GM18526 (cell line): ENCODE data around the gene SSU72.

ENCODE experiments used
- POLR2A ChIP-seq: IDR thresholded peaks from 3 replicates; pipeline ENCODE4 v1.6.1; 2011; ENCODE audit not compliant: insufficient read length; ENCODE audit errors: extremely low read depth

Gene SSU72

DNA sequence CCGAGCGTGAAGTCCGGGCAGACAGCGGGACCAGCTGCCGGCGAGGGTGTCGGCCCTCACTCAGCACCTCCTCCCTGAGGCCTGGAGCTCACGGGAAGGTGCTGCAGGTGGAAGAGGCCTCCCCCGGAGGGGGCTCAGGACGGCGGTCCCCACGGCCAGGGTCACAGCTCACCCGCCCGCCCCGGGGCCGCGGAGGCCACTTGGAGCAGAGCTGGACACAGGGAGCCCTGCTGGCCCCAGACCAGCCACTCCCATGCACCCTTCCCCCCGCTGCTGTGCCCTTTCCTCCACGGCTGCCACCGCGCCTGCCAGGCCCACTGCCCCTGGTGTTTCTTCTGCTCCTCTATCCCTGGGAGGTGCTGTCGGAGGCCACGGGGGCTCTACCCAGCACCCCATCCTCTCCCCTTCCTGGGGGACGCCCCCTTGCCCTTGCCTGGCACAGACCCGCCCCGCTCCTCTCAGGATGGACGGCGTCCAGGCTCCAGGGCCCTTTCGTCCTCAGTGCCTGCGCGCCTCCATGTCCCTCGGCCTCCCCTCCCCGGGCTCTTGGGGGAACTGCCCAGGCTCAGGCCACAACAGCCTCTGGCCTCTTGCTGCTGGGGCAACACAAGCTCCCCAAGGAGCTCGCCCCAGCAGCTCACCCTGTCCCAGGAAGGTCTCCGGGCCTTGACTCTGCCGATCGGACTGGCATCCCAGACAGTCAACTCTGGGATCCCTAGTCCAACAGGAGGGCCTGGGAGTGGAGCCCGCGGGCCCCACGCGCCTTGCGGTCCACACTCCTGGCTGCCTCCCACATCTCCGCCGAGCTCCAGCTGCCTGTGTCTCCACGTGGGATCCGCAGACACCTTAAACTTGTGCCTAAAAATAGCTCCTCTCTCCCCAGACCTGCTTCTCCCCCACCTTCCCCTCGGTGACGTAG lies 38.4 kb downstream of the SSU72 start:
- TF ChIP-seq POLR2A = no peak

DNA sequence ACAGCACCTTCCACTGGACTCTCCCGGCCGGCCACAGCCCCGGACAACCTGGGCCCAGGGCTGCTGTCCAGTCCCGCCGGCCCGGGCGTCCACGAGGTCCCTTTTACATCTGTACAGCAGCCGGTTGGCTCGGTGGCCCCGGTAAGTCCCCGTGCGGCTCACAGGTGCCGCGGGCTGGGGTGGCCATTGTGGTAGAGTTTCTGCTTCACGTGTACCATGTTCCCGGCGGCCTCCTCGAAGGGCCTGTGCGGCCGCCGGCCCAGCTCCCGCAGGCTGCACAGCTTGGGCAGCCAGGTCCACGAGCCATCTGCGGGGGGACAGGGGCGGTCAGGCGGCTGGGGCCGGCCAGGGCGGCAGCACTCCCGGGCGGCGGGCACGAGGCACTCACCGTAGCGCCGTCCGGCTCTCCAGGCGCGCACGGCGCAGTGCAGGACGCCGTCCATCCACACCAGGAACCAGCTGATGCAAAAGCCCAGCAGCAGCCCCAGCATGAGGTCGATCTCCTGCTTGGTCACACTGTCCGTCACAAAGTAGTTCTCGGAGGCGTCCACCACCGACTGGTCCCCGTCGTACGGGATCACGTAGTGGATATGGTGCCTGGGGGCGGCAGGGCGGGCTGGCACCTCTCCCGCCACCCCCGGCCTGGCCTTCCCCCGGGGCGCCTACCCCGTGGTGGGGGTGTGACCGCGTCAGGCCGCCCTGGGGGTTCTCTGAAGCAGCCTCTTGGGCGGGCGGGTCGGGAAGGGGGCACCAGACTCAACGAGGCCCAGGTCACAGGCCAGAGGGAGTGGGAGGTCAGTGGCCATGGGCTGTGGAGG lies 39.3 kb downstream of the SSU72 start:
- TF ChIP-seq POLR2A = no peak

DNA sequence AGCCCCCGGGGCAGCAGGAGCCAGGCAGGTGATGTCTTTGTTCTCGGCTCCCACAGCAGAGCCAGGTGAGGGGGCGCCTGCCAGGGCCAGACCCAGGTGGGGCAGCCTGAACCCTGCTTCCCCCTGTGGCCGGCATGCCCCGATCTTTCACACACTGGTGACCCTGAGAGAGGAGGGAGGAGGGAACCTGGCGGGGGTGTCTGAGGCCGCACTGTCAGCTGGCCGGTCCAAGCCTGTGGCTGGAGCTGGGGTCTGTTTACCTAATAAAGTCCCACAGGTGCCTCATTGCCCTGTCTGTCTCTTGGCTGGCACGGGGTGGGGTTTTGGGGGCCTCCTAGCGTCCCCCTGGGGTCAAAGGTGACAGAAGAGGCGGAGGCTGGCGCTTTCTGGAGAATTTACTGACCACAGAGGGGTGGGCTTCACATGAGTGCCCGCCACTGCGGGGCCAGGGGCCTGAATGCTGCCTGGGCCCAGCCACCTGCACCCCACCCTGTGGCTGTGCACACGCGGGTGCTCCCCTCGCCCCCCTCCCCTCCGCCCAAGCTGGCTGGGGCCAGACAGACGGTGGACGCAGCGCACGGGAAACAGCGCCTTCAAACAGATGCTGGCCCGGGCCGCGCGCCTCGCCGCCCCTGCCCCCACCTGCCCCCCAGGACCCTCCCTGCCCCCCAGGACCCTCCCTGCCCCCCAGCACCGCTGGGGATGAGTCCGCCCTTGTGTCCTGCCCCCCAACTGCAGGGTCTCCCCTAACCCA lies 40.1 kb downstream of the SSU72 start:
- TF ChIP-seq POLR2A = no peak

DNA sequence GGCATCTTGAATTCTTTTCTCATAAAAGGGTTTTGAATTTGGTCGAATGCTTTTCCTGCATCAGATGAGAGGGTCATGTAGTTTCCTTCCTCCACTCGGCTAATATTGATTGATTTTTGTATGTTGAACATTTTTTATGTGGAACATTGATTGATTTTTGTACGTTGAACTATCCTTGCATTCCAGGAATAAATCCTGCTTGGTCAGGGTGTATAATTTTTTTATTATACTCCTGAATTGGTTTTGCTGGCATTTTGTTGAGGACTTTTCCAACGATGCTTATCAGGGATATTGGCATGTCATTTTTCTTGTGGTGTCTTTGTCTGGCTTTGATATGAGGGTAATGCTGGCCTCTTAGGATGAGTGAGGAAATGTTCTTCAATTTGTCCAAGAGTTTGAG lies 42.7 kb downstream of the SSU72 start:
- TF ChIP-seq POLR2A = no peak

DNA sequence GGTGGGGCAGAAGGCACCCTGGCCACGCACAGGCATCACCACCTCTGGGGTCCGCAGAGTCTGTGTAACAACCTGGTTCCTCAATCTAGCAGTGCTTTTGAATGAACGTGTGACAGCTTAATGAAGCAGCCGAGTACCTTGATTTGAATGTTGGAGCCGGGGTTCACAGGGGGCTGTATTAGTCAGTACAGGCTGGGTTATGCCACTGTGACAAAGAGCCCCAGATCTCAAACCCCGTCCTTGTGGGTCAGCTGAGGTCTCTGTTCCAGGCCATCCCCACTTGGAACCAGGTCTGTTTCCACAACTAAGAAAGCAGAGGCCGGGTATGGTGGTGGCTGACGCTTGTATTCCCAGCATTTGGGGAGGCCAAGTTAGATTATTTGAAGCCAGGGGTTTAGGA lies 44.7 kb downstream of the SSU72 start:
- TF ChIP-seq POLR2A = no peak

DNA sequence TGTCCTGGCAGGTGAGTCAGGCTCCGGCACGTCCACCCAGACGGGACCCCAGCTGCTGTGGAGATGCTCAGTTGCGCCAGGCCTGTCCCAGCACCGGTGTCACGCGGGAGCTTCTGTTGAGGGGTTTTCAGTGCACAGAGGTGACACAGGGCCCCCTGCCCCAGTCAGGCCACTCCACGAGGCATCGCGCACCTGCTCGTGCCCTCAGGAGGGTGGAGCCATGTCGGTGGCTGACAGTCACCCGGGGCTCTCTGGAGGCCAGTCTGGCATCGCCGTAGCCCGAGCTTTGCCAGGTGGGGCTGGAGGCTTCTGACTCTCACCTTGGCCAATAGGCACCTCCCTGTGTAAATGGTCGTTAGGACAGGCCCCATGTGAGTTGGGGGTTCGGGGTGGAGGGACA lies 45.3 kb downstream of the SSU72 start:
- no peak for TF ChIP-seq POLR2A

DNA sequence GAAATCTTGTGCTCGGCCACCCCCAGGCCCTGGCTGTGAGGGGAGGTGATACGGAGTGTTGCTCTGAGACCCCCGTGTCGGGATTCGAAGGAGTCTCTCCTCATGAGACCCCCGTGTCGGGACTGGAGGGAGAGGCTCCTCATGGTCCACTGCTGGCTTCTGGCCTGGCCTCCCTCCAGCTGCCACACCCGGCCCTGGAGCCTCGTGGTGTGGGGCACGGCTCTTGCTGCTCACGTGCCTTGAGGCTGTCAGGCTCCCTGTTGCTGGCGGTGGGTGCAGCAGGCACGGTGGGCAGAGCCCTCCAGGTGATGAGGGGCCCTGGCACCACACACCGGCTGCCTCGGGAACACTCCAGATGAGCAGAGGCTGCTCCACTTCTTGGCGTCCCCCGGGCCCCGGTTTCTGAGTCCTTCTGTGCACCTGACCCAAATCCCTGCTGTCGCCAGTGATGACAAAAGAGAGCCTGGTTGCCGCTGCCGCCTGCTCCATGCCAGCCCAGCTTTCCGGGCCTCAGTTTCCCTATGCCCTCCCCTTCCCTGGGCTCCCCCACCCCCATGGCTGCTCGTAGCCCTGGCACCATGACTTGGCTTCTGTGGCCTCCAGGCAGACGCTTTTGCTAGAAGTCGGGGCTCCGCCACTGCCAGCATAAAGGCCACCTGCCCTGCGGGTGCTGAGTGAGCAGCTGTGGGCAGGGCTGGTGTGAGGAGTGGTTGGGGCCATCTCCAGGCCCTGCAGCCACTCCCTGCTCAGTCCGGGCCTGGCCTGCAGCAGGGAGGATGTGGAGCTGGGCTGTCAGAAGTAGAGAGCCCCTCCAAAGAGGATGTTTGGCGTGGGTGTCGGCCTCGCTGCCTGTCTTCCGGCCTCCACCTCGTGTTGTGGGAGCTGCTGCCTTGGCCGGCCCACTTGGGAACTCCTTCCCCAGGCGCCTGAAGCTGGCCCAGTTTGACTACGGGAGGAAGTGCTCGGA lies 46.1 kb downstream of the SSU72 start:
- TF ChIP-seq POLR2A = no peak

DNA sequence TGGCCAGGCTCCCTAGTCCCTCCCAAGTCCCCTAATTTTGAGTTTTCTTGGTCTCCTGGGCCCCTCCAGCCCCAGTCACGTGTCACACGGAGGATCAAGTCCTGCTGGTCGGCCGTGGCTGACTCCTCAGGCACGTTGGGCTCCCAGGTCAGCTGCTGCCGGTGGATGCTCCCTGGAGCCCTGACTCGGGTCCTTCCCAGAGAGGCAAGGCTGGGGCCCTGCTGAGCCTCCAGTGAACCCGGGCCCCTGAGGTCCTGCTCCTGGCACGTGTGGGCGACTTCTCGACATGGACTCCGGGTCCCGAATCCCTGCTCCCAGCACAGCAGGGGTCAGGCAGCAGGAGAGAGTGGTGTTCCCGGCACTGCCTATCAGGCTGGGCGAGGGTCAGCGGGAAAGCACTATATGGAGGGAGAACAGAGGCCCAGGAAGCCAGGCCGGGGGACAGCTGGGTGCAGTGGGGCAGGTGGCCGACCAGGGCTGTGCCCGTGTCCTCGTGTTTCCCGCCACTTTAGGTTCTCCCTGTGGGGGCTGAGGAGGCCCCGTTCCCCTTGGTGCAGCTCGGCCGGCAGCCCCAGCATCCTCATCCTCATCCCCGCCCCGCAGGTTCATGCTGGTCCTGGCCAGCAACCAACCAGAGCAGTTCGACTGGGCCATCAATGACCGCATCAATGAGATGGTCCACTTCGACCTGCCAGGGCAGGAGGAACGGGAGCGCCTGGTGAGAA lies 47.4 kb downstream of the SSU72 start:
- no peak for TF ChIP-seq POLR2A

DNA sequence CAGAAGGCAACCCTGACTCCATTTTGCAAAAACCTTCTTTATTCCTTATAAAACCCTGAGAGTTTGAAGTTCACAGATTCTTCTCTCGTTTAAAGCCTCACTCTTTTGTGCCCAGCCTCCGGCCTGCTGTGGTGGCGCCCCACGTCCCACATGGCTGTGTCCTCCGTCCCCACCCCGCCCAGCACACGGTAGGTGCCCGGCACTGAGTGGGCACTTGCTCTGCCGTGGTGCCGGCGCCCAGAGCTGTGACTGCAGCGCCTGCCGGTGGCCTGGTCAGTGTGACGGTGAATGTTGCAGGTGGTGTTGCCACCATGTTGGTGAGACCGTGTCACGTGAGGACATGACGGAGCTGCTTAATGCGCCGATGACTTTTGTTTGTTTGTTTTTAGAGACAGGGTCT lies 53.3 kb downstream of the SSU72 start:
- no peak for TF ChIP-seq POLR2A

DNA sequence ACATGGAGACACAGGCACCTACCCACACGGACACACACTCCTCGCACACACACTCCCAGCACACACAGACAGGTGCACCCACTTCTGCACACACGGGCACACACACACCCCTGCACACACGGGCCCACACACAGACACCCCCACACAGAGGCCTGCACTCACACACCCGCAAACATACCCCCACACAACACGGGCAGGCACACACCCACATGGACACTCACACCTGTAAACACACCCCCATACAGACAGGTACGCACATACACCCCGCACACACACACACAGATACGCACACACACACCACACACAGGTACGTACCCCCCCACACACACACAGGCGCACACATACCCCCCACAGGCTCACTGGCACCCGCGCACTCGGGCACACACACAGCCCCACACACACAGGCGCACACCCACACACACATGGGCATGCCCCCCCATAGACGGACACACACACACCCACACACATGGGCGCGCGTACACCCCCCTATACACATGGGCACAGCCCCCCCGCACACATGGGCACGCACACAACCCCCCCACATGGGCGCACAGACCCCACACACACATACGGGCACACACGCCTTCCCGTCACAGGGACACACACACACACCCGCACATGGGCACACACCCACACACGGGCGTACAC lies 56.6 kb downstream of the SSU72 start:
- no peak for TF ChIP-seq POLR2A

DNA sequence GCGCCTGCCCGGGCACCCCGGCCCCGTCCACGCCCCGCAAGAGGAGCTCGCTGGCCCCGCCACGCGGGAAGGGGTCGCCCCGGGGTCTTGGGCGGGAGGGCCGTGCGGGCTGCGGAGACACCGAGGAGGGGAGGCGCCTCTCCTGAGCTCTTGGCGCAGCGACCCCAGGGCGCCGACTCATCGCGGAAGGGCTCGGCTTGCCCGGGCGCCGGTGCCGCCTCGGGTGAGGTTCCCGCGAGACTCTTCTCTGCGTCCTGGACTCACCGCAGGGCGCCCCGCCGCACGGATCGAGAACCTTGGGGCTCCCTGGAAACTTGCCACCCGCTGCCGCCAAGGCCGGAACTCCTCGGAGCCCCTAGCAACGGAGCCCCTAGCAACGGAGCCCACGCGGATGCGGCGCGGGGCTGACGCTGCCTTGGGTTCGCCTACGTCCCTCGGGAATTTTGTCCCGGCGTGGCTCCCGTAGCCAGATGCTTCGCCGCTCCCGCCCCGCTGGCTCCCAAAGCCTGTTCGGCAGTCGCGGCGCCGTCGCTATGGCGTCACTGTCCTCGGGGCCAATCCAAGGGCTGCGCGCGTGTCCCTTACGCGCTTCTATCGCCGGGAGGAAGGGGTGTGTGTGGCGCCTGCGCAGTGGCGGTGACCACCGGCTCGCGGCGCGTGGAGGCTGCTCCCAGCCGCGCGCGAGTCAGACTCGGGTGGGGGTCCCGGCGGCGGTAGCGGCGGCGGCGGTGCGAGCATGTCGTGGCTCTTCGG lies 63.0 kb downstream of the SSU72 start, which contains the start of gene ATAD3A:
ATAD3A (plus strand) TSS at position 630 of the 753 bp plus-strand sequence; CDS start at position 737, 107 bp downstream.
- TF ChIP-seq POLR2A = peak; percentile 76

DNA sequence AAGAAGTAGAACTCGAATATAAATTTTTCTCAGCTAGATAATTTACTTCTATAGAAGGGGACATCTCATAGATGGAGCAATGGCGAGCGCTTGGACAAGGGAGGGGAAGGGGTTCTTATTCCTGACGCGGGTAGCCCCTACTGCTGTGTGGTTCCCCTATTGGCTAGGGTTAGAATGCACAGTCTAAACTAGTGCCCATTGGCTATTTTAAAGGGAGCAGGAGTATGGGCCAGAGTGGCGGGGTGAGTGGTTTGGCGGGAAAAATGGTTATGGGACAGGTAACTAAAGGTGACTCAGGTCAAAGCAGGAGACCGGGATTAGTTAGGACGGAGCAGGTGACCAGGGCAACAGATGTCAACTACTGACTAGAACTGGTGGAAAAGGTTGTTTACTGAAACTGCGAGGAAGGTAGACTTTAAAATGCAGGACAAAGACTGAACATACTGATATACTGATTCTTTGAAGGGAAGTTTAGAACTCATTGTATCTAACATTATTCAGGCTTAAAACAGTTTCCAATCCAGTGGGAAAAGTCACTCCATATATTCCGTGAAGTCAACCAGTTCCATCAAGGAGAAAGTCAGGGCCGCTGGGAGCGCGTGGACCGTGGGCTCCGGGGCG lies 63.6 kb downstream of the SSU72 start:
- no peak for TF ChIP-seq POLR2A
